Stimulated activated naive CD8-positive, alpha-beta T cell treated with anti-CD3 and anti-CD28 coated beads, Interleukin-15, Interleukin-2, amounts not matched to agents 100 ng/mL and 50 ng/mL, for 24 hours (primary cell): ENCODE results near the gene ACSM5.

Source experiments
- H3K27ac Mint-ChIP-seq: one replicate; pipeline ENCODE4 v1.8.0; 2021; ENCODE audit warnings: mild to moderate bottlenecking, mixed read lengths
- H3K27me3 Mint-ChIP-seq: one replicate; pipeline ENCODE4 v1.8.0; 2021; ENCODE audit warnings: mixed read lengths
- H3K36me3 Mint-ChIP-seq: one replicate; pipeline ENCODE4 v1.8.0; 2021; ENCODE audit warnings: low read depth, mixed read lengths
- H3K4me1 Mint-ChIP-seq: one replicate; pipeline ENCODE4 v1.8.0; 2021; ENCODE audit warnings: low read depth, mixed read lengths
- H3K4me3 Mint-ChIP-seq: one replicate; pipeline ENCODE4 v1.8.0; 2021; ENCODE audit warnings: mild to moderate bottlenecking, mixed read lengths
- H3K9me3 Mint-ChIP-seq: one replicate; pipeline ENCODE4 v1.8.0; 2021; ENCODE audit warnings: mixed read lengths

ACSM5 gene, protein sequence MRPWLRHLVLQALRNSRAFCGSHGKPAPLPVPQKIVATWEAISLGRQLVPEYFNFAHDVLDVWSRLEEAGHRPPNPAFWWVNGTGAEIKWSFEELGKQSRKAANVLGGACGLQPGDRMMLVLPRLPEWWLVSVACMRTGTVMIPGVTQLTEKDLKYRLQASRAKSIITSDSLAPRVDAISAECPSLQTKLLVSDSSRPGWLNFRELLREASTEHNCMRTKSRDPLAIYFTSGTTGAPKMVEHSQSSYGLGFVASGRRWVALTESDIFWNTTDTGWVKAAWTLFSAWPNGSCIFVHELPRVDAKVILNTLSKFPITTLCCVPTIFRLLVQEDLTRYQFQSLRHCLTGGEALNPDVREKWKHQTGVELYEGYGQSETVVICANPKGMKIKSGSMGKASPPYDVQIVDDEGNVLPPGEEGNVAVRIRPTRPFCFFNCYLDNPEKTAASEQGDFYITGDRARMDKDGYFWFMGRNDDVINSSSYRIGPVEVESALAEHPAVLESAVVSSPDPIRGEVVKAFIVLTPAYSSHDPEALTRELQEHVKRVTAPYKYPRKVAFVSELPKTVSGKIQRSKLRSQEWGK

DNA sequence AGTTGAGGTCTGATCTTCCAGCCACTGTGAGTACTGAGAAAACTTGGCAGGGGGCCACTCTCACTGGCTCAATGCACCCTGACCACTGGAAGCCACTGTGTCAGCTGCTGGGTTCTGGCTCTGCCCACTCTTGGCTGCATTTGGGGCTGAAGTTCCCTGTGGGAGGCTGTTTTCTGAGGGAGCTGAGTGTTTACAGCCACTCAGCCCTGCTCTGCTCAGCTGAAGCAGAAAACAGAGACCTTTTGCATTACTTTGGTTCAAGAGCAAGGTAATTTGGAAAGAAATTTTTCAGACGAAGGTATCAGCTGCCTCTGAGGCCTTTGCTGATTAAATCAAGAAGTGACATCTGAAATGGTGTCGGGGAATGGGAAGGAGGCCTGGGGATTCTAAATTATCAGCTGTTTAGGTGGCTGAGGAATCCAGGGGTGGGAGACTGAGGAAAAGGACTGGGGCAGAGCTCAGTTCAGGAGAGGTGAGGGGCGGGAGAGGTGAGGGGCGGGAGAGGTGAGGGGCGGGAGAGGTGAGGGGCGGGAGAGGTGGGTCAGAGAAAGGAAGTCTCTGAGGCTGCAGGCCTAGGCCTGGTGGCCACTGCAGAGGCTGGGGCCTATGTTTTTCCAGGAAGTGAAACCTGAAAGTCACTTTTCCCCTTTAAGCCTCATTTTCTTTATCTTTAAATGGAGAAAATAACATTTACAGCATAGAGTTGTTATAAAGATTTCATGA lies at the start of gene ACSM5:
Gene ACSM5 (plus strand): TSS at position 137 of the 723 bp plus-strand sequence. CDS start 1,951 bp downstream, outside the sequence.
- Mint-ChIP-seq H3K4me3 (no peak within 1 kb of the TSS), H3K27me3 (peaks cover 9% of the 10 kb centered on the region), H3K27ac (no peak within 1 kb of the TSS), H3K9me3 (no peaks in the 10 kb centered on the region), H3K4me1 (no peaks in the 10 kb centered on the region), H3K36me3 (no peaks in the 10 kb centered on the region)

- no peaks in the 10 kb centered on the region for H3K4me1 Mint-ChIP-seq
- H3K9me3 Mint-ChIP-seq: no peaks in the 10 kb centered on the region
- no peak overlapping the region for H3K27ac Mint-ChIP-seq
- peaks cover 8% of the 10 kb centered on the region for H3K27me3 Mint-ChIP-seq
- no peaks in the 10 kb centered on the region for H3K36me3 Mint-ChIP-seq
- no peak overlapping the region for H3K4me3 Mint-ChIP-seq
These were observed 49.3 kb upstream of the ACSM5 start for GRCh38 chr16:20359997-20360396.

DNA sequence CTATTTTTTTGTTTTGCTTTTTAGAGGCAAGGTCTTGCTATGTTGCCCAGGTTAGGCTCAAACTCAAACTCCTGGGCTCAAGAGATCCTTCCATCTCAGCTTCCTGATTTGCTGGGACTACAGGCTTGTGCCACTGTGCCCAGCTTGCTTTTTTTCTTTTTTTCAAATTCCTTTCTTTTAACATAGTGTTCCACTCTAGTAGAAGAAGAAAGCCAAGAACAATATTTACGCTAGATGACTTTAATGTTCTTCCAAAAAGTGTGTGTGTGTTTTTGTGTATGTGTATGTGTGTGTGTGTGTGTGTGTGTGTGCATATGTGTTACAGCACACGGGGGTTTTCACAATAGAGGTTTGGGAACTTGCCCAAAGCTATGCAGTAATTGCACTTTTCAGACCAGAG lies 46.1 kb upstream of the ACSM5 start:
- Mint-ChIP-seq H3K9me3 (no peaks in the 10 kb centered on the region), H3K27me3 (peaks cover 4% of the 10 kb centered on the region), H3K4me1 (no peaks in the 10 kb centered on the region), H3K36me3 (no peaks in the 10 kb centered on the region), H3K27ac (no peak overlapping the region), H3K4me3 (no peak overlapping the region)

- no peaks in the 10 kb centered on the region for H3K9me3 Mint-ChIP-seq
- peaks cover 4% of the 10 kb centered on the region for H3K27me3 Mint-ChIP-seq
- no peak overlapping the region for H3K27ac Mint-ChIP-seq
- H3K4me3 Mint-ChIP-seq: no peak overlapping the region
- H3K36me3 Mint-ChIP-seq: no peaks in the 10 kb centered on the region
- H3K4me1 Mint-ChIP-seq: no peaks in the 10 kb centered on the region
These were observed 45.3 kb upstream of the ACSM5 start for GRCh38 chr16:20364051-20364450.

DNA sequence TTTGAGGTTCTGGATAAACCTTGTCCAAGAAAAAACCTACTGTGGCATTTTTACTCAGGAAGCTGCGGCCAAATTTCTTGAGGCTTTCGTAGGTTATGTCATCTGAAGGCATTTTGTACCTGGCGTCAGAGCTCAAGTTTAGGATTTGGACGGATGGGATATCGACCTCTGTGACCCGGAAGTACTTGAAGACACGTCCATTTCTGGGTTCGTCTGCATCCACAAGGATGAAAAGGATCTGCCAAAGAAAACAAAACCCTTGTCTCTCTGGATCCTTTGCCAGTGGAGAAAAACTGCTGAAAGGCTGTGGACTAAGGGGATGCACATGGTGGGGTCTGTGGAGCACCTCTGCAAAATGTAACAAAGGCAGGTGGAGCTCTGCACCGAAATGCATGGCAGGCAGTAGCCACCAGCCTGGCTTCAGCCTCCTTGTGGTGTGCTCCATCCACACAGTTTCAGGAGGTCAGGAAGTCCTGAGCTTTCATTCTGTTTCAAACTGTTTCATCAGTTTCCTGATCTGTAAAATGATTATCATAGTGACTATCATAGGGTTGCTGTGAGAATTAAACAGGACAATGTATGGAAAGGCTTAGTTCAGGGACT lies 39.8 kb upstream of the ACSM5 start:
- no peak overlapping the region for H3K27ac Mint-ChIP-seq
- H3K27me3 Mint-ChIP-seq: peaks cover 12% of the 10 kb centered on the region
- H3K4me3 Mint-ChIP-seq: no peak overlapping the region
- H3K9me3 Mint-ChIP-seq: no peaks in the 10 kb centered on the region
- no peaks in the 10 kb centered on the region for H3K4me1 Mint-ChIP-seq
- H3K36me3 Mint-ChIP-seq: no peaks in the 10 kb centered on the region

DNA sequence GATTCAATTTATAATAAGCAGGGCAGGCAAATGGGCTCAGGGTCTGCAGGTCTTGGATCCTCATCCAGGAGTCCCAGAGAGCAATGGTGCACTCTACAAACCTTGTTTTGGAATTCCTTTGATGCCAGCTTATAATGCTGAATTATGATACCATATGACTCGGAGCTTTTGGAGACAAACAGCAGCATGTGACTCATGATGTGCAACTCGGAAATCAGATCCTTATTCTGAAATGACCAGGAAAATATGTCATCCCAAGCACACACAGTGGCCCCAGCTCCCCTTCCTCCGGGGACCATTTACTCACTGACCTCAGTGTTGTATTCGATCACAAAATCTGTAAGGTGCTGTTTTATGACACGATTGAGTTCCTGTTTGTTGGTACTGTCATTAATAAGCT lies 36.6 kb upstream of the ACSM5 start:
- Mint-ChIP-seq H3K9me3 (no peaks in the 10 kb centered on the region), H3K4me1 (no peaks in the 10 kb centered on the region), H3K27ac (no peak overlapping the region), H3K4me3 (no peak overlapping the region), H3K36me3 (no peaks in the 10 kb centered on the region), H3K27me3 (peaks cover 21% of the 10 kb centered on the region)

DNA sequence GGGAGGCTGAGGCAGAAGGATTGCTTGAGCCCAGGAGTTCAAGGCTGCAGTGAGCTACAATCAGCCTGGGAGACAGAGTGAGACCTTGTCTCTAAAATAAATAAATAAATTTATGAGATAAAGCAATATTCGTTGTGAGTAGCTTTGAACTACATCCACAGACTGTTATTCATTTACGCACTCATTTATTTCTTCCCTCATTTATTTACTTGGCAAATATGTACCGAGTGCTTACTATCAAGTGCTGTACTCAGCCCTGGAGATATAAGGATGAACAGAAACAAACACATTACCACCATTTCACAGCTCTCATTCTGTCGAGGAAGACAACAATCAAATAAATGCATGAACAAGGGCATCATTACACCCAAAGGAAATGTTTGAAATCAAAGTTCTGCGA lies 32.2 kb upstream of the ACSM5 start:
- no peaks in the 10 kb centered on the region for H3K4me1 Mint-ChIP-seq
- no peak overlapping the region for H3K27ac Mint-ChIP-seq
- H3K27me3 Mint-ChIP-seq: peaks cover 17% of the 10 kb centered on the region
- H3K9me3 Mint-ChIP-seq: no peaks in the 10 kb centered on the region
- H3K4me3 Mint-ChIP-seq: no peak overlapping the region
- H3K36me3 Mint-ChIP-seq: no peaks in the 10 kb centered on the region

DNA sequence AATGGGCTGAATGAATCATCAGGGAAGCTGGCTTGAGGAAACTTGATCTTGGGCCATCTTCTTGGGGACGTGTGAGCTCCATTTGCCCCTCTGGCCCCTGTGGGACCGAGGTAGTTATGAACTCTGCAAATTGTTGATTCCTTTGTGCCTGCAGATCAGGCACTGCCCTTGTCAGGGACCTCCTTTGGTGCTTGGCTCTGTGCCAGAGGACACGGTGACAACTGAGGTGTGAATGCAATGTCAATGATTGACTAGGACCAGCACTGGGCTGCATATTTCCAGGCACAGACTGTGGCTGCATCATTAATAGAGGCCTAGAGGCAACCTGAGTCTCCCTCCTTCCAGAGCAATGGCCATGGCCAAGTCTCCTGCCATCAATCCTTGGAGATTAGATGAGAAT lies 28.6 kb upstream of the ACSM5 start:
- Mint-ChIP-seq H3K36me3 (no peaks in the 10 kb centered on the region), H3K4me1 (no peaks in the 10 kb centered on the region), H3K27me3 (peaks cover 10% of the 10 kb centered on the region), H3K4me3 (no peak overlapping the region), H3K27ac (no peak overlapping the region), H3K9me3 (no peaks in the 10 kb centered on the region)

DNA sequence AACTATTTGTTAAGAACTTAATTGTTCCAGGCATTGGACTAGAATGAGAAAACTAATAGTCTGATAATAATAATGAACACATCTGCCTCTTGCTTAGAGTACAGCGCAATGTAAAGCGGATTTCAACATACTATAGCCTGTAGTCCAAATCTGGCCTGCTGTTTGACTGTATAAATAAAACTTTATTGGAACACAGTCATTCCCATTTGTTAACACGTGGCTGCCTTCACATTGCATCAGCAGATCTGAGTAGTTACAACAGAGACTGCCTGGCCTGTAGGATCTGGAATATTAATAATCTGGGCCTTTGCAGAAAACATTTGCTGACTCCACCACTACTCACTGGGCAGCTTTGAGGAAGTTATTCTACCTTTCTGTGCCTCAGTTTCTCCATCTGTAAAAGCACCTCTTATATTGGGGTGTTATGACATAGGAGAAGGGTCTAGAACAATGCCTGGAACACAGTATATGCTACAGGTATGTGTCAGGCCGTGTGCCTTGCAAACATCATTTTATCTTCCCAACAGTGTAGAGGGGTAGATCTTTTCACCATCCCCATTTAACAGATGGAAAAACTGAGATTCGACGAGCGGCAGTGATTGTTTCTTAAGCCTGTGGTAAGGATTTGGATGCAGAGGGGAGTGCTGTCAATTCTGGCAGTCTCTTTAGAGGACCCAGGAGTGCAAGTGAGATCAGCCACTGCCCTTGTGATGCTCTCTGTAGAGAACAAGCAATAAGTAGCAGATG lies 27.0 kb upstream of the ACSM5 start:
- no peak overlapping the region for H3K27ac Mint-ChIP-seq
- H3K36me3 Mint-ChIP-seq: no peaks in the 10 kb centered on the region
- H3K9me3 Mint-ChIP-seq: no peaks in the 10 kb centered on the region
- no peaks in the 10 kb centered on the region for H3K4me1 Mint-ChIP-seq
- peaks cover 12% of the 10 kb centered on the region for H3K27me3 Mint-ChIP-seq
- no peak overlapping the region for H3K4me3 Mint-ChIP-seq

GRCh38 chr16:20383106-20384029 lies 26.0 kb upstream of the ACSM5 start:
- peaks cover 18% of the 10 kb centered on the region for H3K27me3 Mint-ChIP-seq
- H3K36me3 Mint-ChIP-seq: no peaks in the 10 kb centered on the region
- H3K9me3 Mint-ChIP-seq: no peaks in the 10 kb centered on the region
- H3K4me3 Mint-ChIP-seq: no peak overlapping the region
- no peaks in the 10 kb centered on the region for H3K4me1 Mint-ChIP-seq
- H3K27ac Mint-ChIP-seq: no peak overlapping the region

GRCh38 chr16:20385844-20386832 lies 23.2 kb upstream of the ACSM5 start:
- H3K9me3 Mint-ChIP-seq: no peaks in the 10 kb centered on the region
- peaks cover 18% of the 10 kb centered on the region for H3K27me3 Mint-ChIP-seq
- no peak overlapping the region for H3K4me3 Mint-ChIP-seq
- no peaks in the 10 kb centered on the region for H3K4me1 Mint-ChIP-seq
- no peak overlapping the region for H3K27ac Mint-ChIP-seq
- no peaks in the 10 kb centered on the region for H3K36me3 Mint-ChIP-seq

DNA sequence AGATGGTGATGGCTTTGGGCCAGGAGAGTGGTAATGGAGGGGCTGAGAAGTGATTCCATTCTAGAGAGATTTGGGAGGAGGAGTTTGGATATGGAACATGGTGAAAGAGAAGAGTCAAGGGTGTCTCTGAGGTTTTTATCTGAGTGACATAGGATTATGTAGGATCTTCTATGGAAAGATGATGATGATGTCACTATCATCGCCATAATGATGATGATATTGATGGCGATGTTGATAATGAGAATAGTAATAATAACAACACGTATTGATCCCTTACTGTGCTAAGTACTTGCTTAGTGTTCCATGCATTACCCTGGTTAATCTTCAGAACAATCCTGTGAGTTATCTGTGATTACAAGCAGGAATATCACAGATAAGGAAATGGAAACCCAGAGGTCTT lies 21.4 kb upstream of the ACSM5 start:
- Mint-ChIP-seq H3K27me3 (peaks cover 18% of the 10 kb centered on the region), H3K36me3 (no peaks in the 10 kb centered on the region), H3K9me3 (no peaks in the 10 kb centered on the region), H3K27ac (no peak overlapping the region), H3K4me3 (no peak overlapping the region), H3K4me1 (no peaks in the 10 kb centered on the region)

DNA sequence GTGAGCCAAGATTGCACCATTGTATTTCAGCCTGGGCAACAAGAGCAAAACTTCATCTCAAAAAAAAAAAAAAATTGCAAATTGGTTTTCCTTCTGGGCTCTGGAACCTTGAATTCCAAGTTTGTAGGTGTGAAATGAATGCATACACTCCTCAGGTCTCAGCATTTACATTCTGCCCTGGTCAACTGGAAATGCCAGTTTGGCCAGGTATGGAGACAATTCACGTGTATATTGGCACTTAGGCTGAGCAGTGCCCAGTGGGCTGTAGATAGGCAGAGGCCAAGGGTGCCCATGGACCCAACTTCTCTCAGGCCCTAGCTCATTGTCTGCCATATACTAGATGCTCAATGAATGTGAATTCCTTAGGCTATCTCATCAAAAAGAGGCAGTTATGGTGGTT lies 20.5 kb upstream of the ACSM5 start:
- H3K9me3 Mint-ChIP-seq: no peaks in the 10 kb centered on the region
- no peak overlapping the region for H3K27ac Mint-ChIP-seq
- H3K27me3 Mint-ChIP-seq: peaks cover 18% of the 10 kb centered on the region
- H3K4me3 Mint-ChIP-seq: no peak overlapping the region
- H3K4me1 Mint-ChIP-seq: no peaks in the 10 kb centered on the region
- no peaks in the 10 kb centered on the region for H3K36me3 Mint-ChIP-seq
